ENCODE results near the gene ESCO1. TPM values are rescaled to one million over a fixed set of nuclear protein-coding genes. Genes with fewer than 3 reads are reported as not detected.
"Not testable (repeated sequence)": the region's sequence is repeated elsewhere in the genome, so short reads cannot be mapped to it uniquely, and the experiment has no call there.

ESCO1 gene
- total RNA-seq, result 10 to 100 TPM in 4 of 9 donors, 1 to 10 TPM in 5; 7.6 to 11.1 (median 9.8) TPM
- 1 to 10 TPM; 7.0 to 7.5 TPM for polyA plus RNA-seq
- long read RNA-seq, donor 1, full-length matches to known transcripts, result 2 of 7 reads
- long read RNA-seq, donor 1, partial matches to known transcripts, result 3 of 7 reads
- long read RNA-seq, donor 1, other reads (novel, unspliced or antisense), result 2 of 7 reads
- long read RNA-seq, donor 2, full-length matches to known transcripts, result 2 of 21 reads
- long read RNA-seq, donor 2, partial matches to known transcripts, result 17 of 21 reads
- long read RNA-seq, donor 2, other reads (novel, unspliced or antisense), result 2 of 21 reads
- long read RNA-seq, donor 3, full-length matches to known transcripts, result 3 of 6 reads
- long read RNA-seq, donor 3, partial matches to known transcripts, result 2 of 6 reads
- long read RNA-seq, donor 3, other reads (novel, unspliced or antisense), result 1 of 6 reads

- Histone ChIP-seq H3K9me3 (no peaks in the 10 kb centered on the region), H3K36me3 (no peaks in the 10 kb centered on the region), H3K27ac (peak within 1 kb of the TSS; percentile 81 to 99 (median 94)), H3K4me3 (peak within 1 kb of the TSS; percentile 67 to 97 (median 84)), H3K4me1 (peaks cover 0 to 27% (median 14%) of the 10 kb centered on the region in 12 donors), H3K27me3 (no peaks in the 10 kb centered on the region)
- intact Hi-C loops (cut with DNase I), result loop anchor here in 7 of 10 donors (1.0 to 10.0 kb wide), 9 partner anchors 12 to 406 kb away; partner anchors contain the start of genes ABHD3 (in 4 of the 7), MIB1 (in 2 of the 7) and SNRPD1 (in 1 of the 7)
- ATAC-seq, result peak; percentile 92 to 97 (median 96)
- peak; percentile 95 to 100 (median 98) for TF ChIP-seq CTCF (IDR thresholded peaks at IDR 0.05)
- TF ChIP-seq POLR2A (IDR thresholded peaks at IDR 0.05), result peak in 1 of 2 donors; percentile 79
- WGBS, 4 donors, result 7 to 11% (median 9%) methylated on average over 55 to 74 of the region's 74 CpGs
- DNase-seq, result peak; percentile 93 to 97 (median 97)
These were observed at the start of gene ESCO1 for GRCh38 chr18:21600526-21601410. Gene ESCO1, minus strand, starts transcription at chr18:21600704. Its CDS starts 25,861 bp downstream, at chr18:21574843.

DNA sequence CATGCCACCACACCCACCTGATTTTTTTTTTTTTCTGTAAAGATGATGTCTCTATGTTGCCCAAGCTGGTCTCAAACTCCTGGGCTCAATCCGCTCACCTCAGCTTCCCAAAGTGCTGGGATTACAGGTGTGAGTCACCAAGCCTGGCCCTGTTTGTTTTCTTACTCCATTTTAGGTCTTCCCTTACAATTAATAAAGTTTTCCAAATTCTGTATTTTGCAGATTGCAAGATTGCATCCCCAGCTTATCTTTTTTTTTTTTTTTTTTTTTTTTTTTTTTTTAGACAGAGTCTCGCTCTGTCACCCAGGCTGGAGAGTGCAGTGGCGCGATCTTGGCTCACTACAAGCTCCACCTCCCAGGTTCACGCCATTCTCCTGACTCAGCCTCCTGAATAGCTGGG is 39.9 kb upstream of the ESCO1 start:
- H3K9me3 ChIP-seq; H3K4me1 ChIP-seq; H3K4me3 ChIP-seq; H3K36me3 ChIP-seq; DNase-seq; intact Hi-C loops (cut with DNase I); ATAC-seq; H3K27me3 ChIP-seq; H3K27ac ChIP-seq: not testable (repeated sequence)
- 99% methylated on average over 5 of the region's 5 CpGs for WGBS, 4 donors

- TF ChIP-seq CTCF (IDR thresholded peaks at IDR 0.05), result no peak
These were observed 38.3 kb upstream of the ESCO1 start for GRCh38 chr18:21638822-21639221.

GRCh38 chr18:21636769-21637168 is 36.3 kb upstream of the ESCO1 start:
- DNase-seq (no peak), ATAC-seq (no peak)
- WGBS, 4 donors, result 93 to 95% (median 94%) methylated on average over 13 of the region's 13 CpGs
- Histone ChIP-seq H3K27ac (no peak overlapping the region), H3K4me3 (no peak overlapping the region), H3K27me3 (no peaks in the 10 kb centered on the region), H3K9me3 (no peaks in the 10 kb centered on the region), H3K4me1 (no peaks in the 10 kb centered on the region), H3K36me3 (peaks cover 0 to 25% (median 8%) of the 10 kb centered on the region in 9 donors)
- TF ChIP-seq CTCF (IDR thresholded peaks at IDR 0.05) (no peak), POLR2A (IDR thresholded peaks at IDR 0.05) (no peak)
- intact Hi-C loops (cut with DNase I), result loop anchor here in 1 of 10 donors (10.0 kb wide), 1 partner anchor 48 kb away; no protein-coding TSS in a partner anchor

More at GRCh38 chr18:21638822-21639221, 38.3 kb upstream of the ESCO1 start:
- intact Hi-C loops (cut with DNase I), result loop anchor here in 1 of 10 donors (10.0 kb wide), 1 partner anchor 46 kb away; no protein-coding TSS in a partner anchor
- no peaks in the 10 kb centered on the region for H3K27me3 ChIP-seq
- peaks cover 0 to 14% (median 0%) of the 10 kb centered on the region in 9 donors for H3K36me3 ChIP-seq
- H3K27ac ChIP-seq, result no peak overlapping the region
- WGBS, 4 donors, result 89 to 97% (median 93%) methylated on average over 3 of the region's 3 CpGs
- H3K9me3 ChIP-seq, result no peaks in the 10 kb centered on the region
- DNase-seq, result no peak
- no peak overlapping the region for H3K4me3 ChIP-seq
- H3K4me1 ChIP-seq, result no peaks in the 10 kb centered on the region
- ATAC-seq, result no peak
